Activated naive CD4-positive, alpha-beta T cell treated with anti-CD3 and anti-CD28 coated beads, Interleukin-2, amount 50 U/mL, for 24 hours (primary cell): ENCODE results near the gene LPP.

Experiments used
- H3K27ac Mint-ChIP-seq: one replicate; pipeline ENCODE4 v1.8.0; 2021; ENCODE audit warnings: mild to moderate bottlenecking, mixed read lengths
- H3K27me3 Mint-ChIP-seq: one replicate; pipeline ENCODE4 v1.8.0; 2021; ENCODE audit warnings: mixed read lengths
- H3K36me3 Mint-ChIP-seq: one replicate; pipeline ENCODE4 v1.8.0; 2021; ENCODE audit warnings: mixed read lengths
- H3K4me1 Mint-ChIP-seq: one replicate; pipeline ENCODE4 v1.8.0; 2021; ENCODE audit warnings: mixed read lengths
- H3K4me3 Mint-ChIP-seq: one replicate; pipeline ENCODE4 v1.8.0; 2021; ENCODE audit warnings: mild to moderate bottlenecking, mixed read lengths
- H3K9me3 Mint-ChIP-seq: one replicate; pipeline ENCODE4 v1.8.0; 2021; ENCODE audit warnings: mixed read lengths

The LPP gene

GRCh38 chr3:188153437-188154013 lies 432 bp upstream of the LPP start:
- H3K4me3 Mint-ChIP-seq: peak overlapping the region; percentile 92
- peaks cover 65% of the 10 kb centered on the region for H3K4me1 Mint-ChIP-seq
- H3K27ac Mint-ChIP-seq: peak overlapping the region; percentile 57
- no peaks in the 10 kb centered on the region for H3K27me3 Mint-ChIP-seq
- no peaks in the 10 kb centered on the region for H3K9me3 Mint-ChIP-seq
- H3K36me3 Mint-ChIP-seq: no peaks in the 10 kb centered on the region

- H3K36me3 Mint-ChIP-seq: no peaks in the 10 kb centered on the region
- peak overlapping the region; percentile 92 for H3K4me3 Mint-ChIP-seq
- no peaks in the 10 kb centered on the region for H3K27me3 Mint-ChIP-seq
- H3K27ac Mint-ChIP-seq: peak overlapping the region; percentile 91
- peaks cover 65% of the 10 kb centered on the region for H3K4me1 Mint-ChIP-seq
- H3K9me3 Mint-ChIP-seq: no peaks in the 10 kb centered on the region
Observed at GRCh38 chr3:188154809-188155574, 1.0 kb downstream of the LPP start.

- Mint-ChIP-seq H3K4me3 (no peak overlapping the region), H3K27me3 (no peaks in the 10 kb centered on the region), H3K4me1 (peaks cover 72% of the 10 kb centered on the region), H3K27ac (peak overlapping the region; percentile 59), H3K9me3 (no peaks in the 10 kb centered on the region), H3K36me3 (peaks cover 6% of the 10 kb centered on the region)
Observed at GRCh38 chr3:188156056-188156455, 2.1 kb downstream of the LPP start.

GRCh38 chr3:188157407-188157806 lies 3.5 kb downstream of the LPP start:
- Mint-ChIP-seq H3K4me1 (peaks cover 69% of the 10 kb centered on the region), H3K9me3 (no peaks in the 10 kb centered on the region), H3K27me3 (no peaks in the 10 kb centered on the region), H3K36me3 (peaks cover 6% of the 10 kb centered on the region), H3K27ac (peak overlapping the region; percentile 36), H3K4me3 (no peak overlapping the region)

- H3K4me1 Mint-ChIP-seq: peaks cover 66% of the 10 kb centered on the region
- H3K27ac Mint-ChIP-seq: no peak overlapping the region
- no peaks in the 10 kb centered on the region for H3K9me3 Mint-ChIP-seq
- peaks cover 6% of the 10 kb centered on the region for H3K36me3 Mint-ChIP-seq
- no peaks in the 10 kb centered on the region for H3K27me3 Mint-ChIP-seq
- H3K4me3 Mint-ChIP-seq: no peak overlapping the region
Observed at GRCh38 chr3:188157971-188158370, 4.0 kb downstream of the LPP start.

GRCh38 chr3:188158731-188159310 lies 4.9 kb downstream of the LPP start:
- Mint-ChIP-seq H3K27ac (no peak overlapping the region), H3K27me3 (no peaks in the 10 kb centered on the region), H3K36me3 (peaks cover 6% of the 10 kb centered on the region), H3K4me1 (peaks cover 68% of the 10 kb centered on the region), H3K4me3 (no peak overlapping the region), H3K9me3 (no peaks in the 10 kb centered on the region)

- H3K27ac Mint-ChIP-seq: no peak overlapping the region
- no peak overlapping the region for H3K4me3 Mint-ChIP-seq
- H3K27me3 Mint-ChIP-seq: no peaks in the 10 kb centered on the region
Observed at GRCh38 chr3:188160751-188161150, 6.8 kb downstream of the LPP start.

GRCh38 chr3:188164248-188164687 lies 10.3 kb downstream of the LPP start:
- H3K36me3 Mint-ChIP-seq: peaks cover 6% of the 10 kb centered on the region
- no peaks in the 10 kb centered on the region for H3K9me3 Mint-ChIP-seq
- peak overlapping the region; percentile 75 for H3K27ac Mint-ChIP-seq
- peaks cover 51% of the 10 kb centered on the region for H3K4me1 Mint-ChIP-seq
- H3K4me3 Mint-ChIP-seq: peak overlapping the region; percentile 40
- H3K27me3 Mint-ChIP-seq: no peaks in the 10 kb centered on the region

More at GRCh38 chr3:188160751-188161150, 6.8 kb downstream of the LPP start:
- H3K36me3 Mint-ChIP-seq: peaks cover 6% of the 10 kb centered on the region
- H3K9me3 Mint-ChIP-seq: no peaks in the 10 kb centered on the region
- H3K4me1 Mint-ChIP-seq: peaks cover 73% of the 10 kb centered on the region

GRCh38 chr3:188165596-188165995 lies 11.6 kb downstream of the LPP start:
- Mint-ChIP-seq H3K4me1 (peaks cover 56% of the 10 kb centered on the region), H3K9me3 (no peaks in the 10 kb centered on the region), H3K4me3 (no peak overlapping the region), H3K27me3 (no peaks in the 10 kb centered on the region), H3K27ac (peak overlapping the region; percentile 1), H3K36me3 (peaks cover 4% of the 10 kb centered on the region)

GRCh38 chr3:188166441-188166840 lies 12.5 kb downstream of the LPP start:
- Mint-ChIP-seq H3K27me3 (no peaks in the 10 kb centered on the region), H3K4me1 (peaks cover 59% of the 10 kb centered on the region), H3K36me3 (no peaks in the 10 kb centered on the region), H3K9me3 (no peaks in the 10 kb centered on the region), H3K27ac (no peak overlapping the region), H3K4me3 (no peak overlapping the region)

GRCh38 chr3:188168186-188168585 lies 14.2 kb downstream of the LPP start:
- H3K36me3 Mint-ChIP-seq: no peaks in the 10 kb centered on the region
- H3K4me1 Mint-ChIP-seq: peaks cover 50% of the 10 kb centered on the region
- no peaks in the 10 kb centered on the region for H3K9me3 Mint-ChIP-seq
- H3K27ac Mint-ChIP-seq: no peak overlapping the region
- H3K4me3 Mint-ChIP-seq: no peak overlapping the region
- no peaks in the 10 kb centered on the region for H3K27me3 Mint-ChIP-seq

GRCh38 chr3:188168648-188169047 lies 14.7 kb downstream of the LPP start:
- Mint-ChIP-seq H3K4me1 (peaks cover 47% of the 10 kb centered on the region), H3K27me3 (no peaks in the 10 kb centered on the region), H3K4me3 (no peak overlapping the region), H3K36me3 (no peaks in the 10 kb centered on the region), H3K27ac (no peak overlapping the region), H3K9me3 (no peaks in the 10 kb centered on the region)

GRCh38 chr3:188169830-188170455 lies 16.0 kb downstream of the LPP start:
- Mint-ChIP-seq H3K36me3 (peaks cover 2% of the 10 kb centered on the region), H3K27me3 (no peaks in the 10 kb centered on the region), H3K4me3 (peak overlapping the region; percentile 5), H3K4me1 (peaks cover 47% of the 10 kb centered on the region), H3K9me3 (no peaks in the 10 kb centered on the region), H3K27ac (peak overlapping the region; percentile 91)

- peaks cover 5% of the 10 kb centered on the region for H3K36me3 Mint-ChIP-seq
- no peaks in the 10 kb centered on the region for H3K27me3 Mint-ChIP-seq
- peaks cover 45% of the 10 kb centered on the region for H3K4me1 Mint-ChIP-seq
- H3K4me3 Mint-ChIP-seq: peak overlapping the region; percentile 47
- no peaks in the 10 kb centered on the region for H3K9me3 Mint-ChIP-seq
- peak overlapping the region; percentile 91 for H3K27ac Mint-ChIP-seq
Observed at GRCh38 chr3:188170461-188171459, 16.8 kb downstream of the LPP start.
